ENCODE data around the gene DNAJC28.

The DNAJC28 gene

GRCh38 chr21:33441489-33442477 is 49.7 kb downstream of the DNAJC28 start:
- Histone ChIP-seq H3K27ac (peak overlapping the region; percentile 64), H3K4me3 (ENCODE audit: low read depth, low read length) (no peak overlapping the region), H3K36me3 (replicated peaks) (peaks cover 19% of the 10 kb centered on the region), H3K27me3 (replicated peaks) (no peaks in the 10 kb centered on the region)
- in situ Hi-C loops (cut with HindIII; ENCODE audit: low pct_ligation_motif_present, low sequenced_read_pairs), result no loop called here
- TF ChIP-seq, protein P1, sequence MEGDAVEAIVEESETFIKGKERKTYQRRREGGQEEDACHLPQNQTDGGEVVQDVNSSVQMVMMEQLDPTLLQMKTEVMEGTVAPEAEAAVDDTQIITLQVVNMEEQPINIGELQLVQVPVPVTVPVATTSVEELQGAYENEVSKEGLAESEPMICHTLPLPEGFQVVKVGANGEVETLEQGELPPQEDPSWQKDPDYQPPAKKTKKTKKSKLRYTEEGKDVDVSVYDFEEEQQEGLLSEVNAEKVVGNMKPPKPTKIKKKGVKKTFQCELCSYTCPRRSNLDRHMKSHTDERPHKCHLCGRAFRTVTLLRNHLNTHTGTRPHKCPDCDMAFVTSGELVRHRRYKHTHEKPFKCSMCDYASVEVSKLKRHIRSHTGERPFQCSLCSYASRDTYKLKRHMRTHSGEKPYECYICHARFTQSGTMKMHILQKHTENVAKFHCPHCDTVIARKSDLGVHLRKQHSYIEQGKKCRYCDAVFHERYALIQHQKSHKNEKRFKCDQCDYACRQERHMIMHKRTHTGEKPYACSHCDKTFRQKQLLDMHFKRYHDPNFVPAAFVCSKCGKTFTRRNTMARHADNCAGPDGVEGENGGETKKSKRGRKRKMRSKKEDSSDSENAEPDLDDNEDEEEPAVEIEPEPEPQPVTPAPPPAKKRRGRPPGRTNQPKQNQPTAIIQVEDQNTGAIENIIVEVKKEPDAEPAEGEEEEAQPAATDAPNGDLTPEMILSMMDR (IDR thresholded peaks at IDR 0.05; ENCODE audit: low read depth, low read length, missing control alignments), result no peak
- peak; percentile 90 for DNase-seq

Data from brain microvascular endothelial cell (primary cell).